Neuron (in vitro differentiated cells): ENCODE data around the gene HESX1.

ENCODE experiments used
- H2AFZ ChIP-seq: one replicate; pipeline ENCODE4 v1.6.1; 2013; ENCODE audit warnings: low read depth, mild to moderate bottlenecking, inconsistent platforms, low read length, moderate library complexity
- H3K27me3 ChIP-seq: one replicate; pipeline ENCODE4 v1.6.1; 2013; ENCODE audit warnings: low read length; ENCODE audit not compliant: insufficient read depth
- H3K36me3 ChIP-seq: one replicate; pipeline ENCODE4 v1.6.1; 2013; ENCODE audit warnings: low read length; ENCODE audit not compliant: insufficient read depth
- H3K4me1 ChIP-seq: one replicate; pipeline ENCODE4 v1.6.1; 2013; ENCODE audit warnings: low read length; ENCODE audit not compliant: insufficient read depth
- H3K4me3 ChIP-seq: 2 replicates; pipeline ENCODE4 v1.5.1; 2013; ENCODE audit warnings: mild to moderate bottlenecking, low read length, moderate library complexity
- H3K9me3 ChIP-seq: one replicate; pipeline ENCODE4 v1.6.1; 2013; ENCODE audit warnings: low read length

Gene HESX1

GRCh38 chr3:57151749-57152148 lies 48.0 kb downstream of the HESX1 start:
- Histone ChIP-seq H2AFZ (peak overlapping the region; percentile 8), H3K4me1 (peaks cover 49% of the 10 kb centered on the region), H3K27me3 (no peaks in the 10 kb centered on the region), H3K9me3 (no peaks in the 10 kb centered on the region), H3K4me3 (peak overlapping the region; percentile 40), H3K36me3 (no peaks in the 10 kb centered on the region)

- no peak overlapping the region for H2AFZ ChIP-seq
- no peaks in the 10 kb centered on the region for H3K9me3 ChIP-seq
- peak overlapping the region; percentile 40 for H3K4me3 ChIP-seq
- H3K27me3 ChIP-seq: no peaks in the 10 kb centered on the region
- H3K4me1 ChIP-seq: peaks cover 49% of the 10 kb centered on the region
- H3K36me3 ChIP-seq: no peaks in the 10 kb centered on the region
Measured at GRCh38 chr3:57151021-57151449, 48.7 kb downstream of the HESX1 start.

- Histone ChIP-seq H3K36me3 (no peaks in the 10 kb centered on the region), H3K9me3 (no peaks in the 10 kb centered on the region), H3K4me1 (peaks cover 47% of the 10 kb centered on the region), H2AFZ (no peak overlapping the region), H3K27me3 (no peaks in the 10 kb centered on the region), H3K4me3 (no peak overlapping the region)
Measured at GRCh38 chr3:57150113-57150581, 49.6 kb downstream of the HESX1 start.
